IMR-90 (cell line): ENCODE data around the gene CBLIF.
"Not testable (repeated sequence)": the region's sequence is repeated elsewhere in the genome, so short reads cannot be mapped to it uniquely, and the experiment has no call there.

Experiments used
- BHLHE40 ChIP-seq: fragments of 150-350 bp; IDR thresholded peaks from 2 replicates; pipeline ENCODE4 v1.6.1; 2016; ENCODE audit warnings: mild to moderate bottlenecking, low read depth, low read length
- CEBPB ChIP-seq: IDR thresholded peaks from 2 replicates; pipeline ENCODE4 v1.6.1; 2012; ENCODE audit warnings: low read depth, low read length, improper control_type of control experiment
- CTCF ChIP-seq: conservative IDR thresholded peaks from 2 replicates; pipeline ENCODE4 v1.5.1; 2012; ENCODE audit warnings: mild to moderate bottlenecking, low read depth, low read length, improper control_type of control experiment
- ELK1 ChIP-seq: fragments of 150-350 bp; IDR thresholded peaks from 2 replicates; pipeline ENCODE4 v1.6.1; 2016; ENCODE audit warnings: low read depth, mild to moderate bottlenecking, low read length, moderate library complexity, borderline replicate concordance
- FOS ChIP-seq: fragments of 150-350 bp; IDR thresholded peaks from 2 replicates; pipeline ENCODE4 v1.6.1; 2016; ENCODE audit warnings: low read depth, low read length
- MAFK ChIP-seq: IDR thresholded peaks from 2 replicates; pipeline ENCODE4 v1.6.1; 2012; ENCODE audit warnings: low read depth, low read length, improper control_type of control experiment
- MXI1 ChIP-seq: IDR thresholded peaks from 2 replicates; pipeline ENCODE4 v1.6.1; 2012; ENCODE audit warnings: low read depth, mild to moderate bottlenecking, low read length, moderate library complexity, borderline replicate concordance
- NFE2L2 ChIP-seq: fragments of 150-350 bp; IDR thresholded peaks from 2 replicates; pipeline ENCODE4 v1.6.1; 2016; ENCODE audit warnings: low read depth, mild to moderate bottlenecking, low read length
- POLR2A ChIP-seq: IDR thresholded peaks from 2 replicates; pipeline ENCODE4 v1.6.1; 2012; ENCODE audit warnings: mild to moderate bottlenecking, low read depth, low read length
- RAD21 ChIP-seq: IDR thresholded peaks from 2 replicates; pipeline ENCODE4 v1.6.1; 2012; ENCODE audit warnings: low read length, improper control_type of control experiment
- RCOR1 ChIP-seq: IDR thresholded peaks from 2 replicates; pipeline ENCODE4 v1.6.1; 2012; ENCODE audit warnings: mild to moderate bottlenecking, low read length, improper control_type of control experiment; ENCODE audit not compliant: insufficient replicate concordance
- RFX5 ChIP-seq: IDR thresholded peaks from 2 replicates; pipeline ENCODE4 v1.8.0; 2012; ENCODE audit warnings: low read depth, mild to moderate bottlenecking, low read length, moderate library complexity
- USF2 ChIP-seq: fragments of 150-350 bp; IDR thresholded peaks from 2 replicates; pipeline ENCODE4 v1.6.1; 2017; ENCODE audit warnings: mild to moderate bottlenecking, antibody characterized with exemption, low read length, low read depth

GRCh38 chr11:59784441-59784840 is 60.9 kb downstream of the CBLIF start:
- not testable (repeated sequence) for TF ChIP-seq BHLHE40, CTCF, ELK1, POLR2A, RFX5, MXI1, USF2, RCOR1, MAFK, RAD21, FOS, NFE2L2, CEBPB
